Measurements from ENCODE around the gene TTC7B.

DNA sequence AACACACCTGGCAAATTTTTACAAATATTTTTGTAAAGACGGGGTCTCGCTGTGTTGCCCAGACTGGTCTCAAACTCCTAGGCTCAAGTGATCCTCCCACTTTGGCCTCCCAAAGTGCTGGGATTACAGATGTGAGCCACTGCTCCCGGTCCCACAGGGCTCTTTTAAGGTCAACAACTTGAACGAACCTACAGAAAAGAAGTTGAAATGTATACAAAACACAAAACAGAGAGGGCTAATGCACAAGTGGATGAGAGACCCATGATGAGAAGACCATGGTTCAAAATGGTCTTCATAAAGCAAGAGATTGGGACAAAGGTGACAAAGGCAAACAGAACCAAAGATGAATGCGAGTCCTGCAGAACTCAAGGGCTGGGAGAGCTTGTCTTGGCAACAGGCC is 328.0 kb downstream of the TTC7B start:
- TF ChIP-seq POLR2AphosphoS5 (IDR thresholded peaks at IDR 0.05) = no peak
- TF ChIP-seq, protein P1, sequence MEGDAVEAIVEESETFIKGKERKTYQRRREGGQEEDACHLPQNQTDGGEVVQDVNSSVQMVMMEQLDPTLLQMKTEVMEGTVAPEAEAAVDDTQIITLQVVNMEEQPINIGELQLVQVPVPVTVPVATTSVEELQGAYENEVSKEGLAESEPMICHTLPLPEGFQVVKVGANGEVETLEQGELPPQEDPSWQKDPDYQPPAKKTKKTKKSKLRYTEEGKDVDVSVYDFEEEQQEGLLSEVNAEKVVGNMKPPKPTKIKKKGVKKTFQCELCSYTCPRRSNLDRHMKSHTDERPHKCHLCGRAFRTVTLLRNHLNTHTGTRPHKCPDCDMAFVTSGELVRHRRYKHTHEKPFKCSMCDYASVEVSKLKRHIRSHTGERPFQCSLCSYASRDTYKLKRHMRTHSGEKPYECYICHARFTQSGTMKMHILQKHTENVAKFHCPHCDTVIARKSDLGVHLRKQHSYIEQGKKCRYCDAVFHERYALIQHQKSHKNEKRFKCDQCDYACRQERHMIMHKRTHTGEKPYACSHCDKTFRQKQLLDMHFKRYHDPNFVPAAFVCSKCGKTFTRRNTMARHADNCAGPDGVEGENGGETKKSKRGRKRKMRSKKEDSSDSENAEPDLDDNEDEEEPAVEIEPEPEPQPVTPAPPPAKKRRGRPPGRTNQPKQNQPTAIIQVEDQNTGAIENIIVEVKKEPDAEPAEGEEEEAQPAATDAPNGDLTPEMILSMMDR (IDR thresholded peaks at IDR 0.05) = no peak
